GM21528 (cell line): Measurements from ENCODE around the gene ABHD12.
"Not testable (repeated sequence)": the region's sequence is repeated elsewhere in the genome, so short reads cannot be mapped to it uniquely, and the experiment has no call there.

Experiments
- ATAC-seq: cut with Tn5 transposase; IDR thresholded peaks from one replicate; pipeline ENCODE4 v1.9.1; 2021; ENCODE audit warnings: mild to moderate bottlenecking, moderate library complexity; ENCODE audit not compliant: unreplicated experiment, low FRiP score

The ABHD12 gene

GRCh38 chr20:25390538-25391528 lies at the start of gene ABHD12:
TSS of gene ABHD12 (minus strand) at chr20:25390835. CDS start at chr20:25390703, 132 bp downstream.
- ATAC-seq = peak; percentile 88

- no peak for ATAC-seq
These were observed 48.7 kb upstream of the ABHD12 start for GRCh38 chr20:25439328-25439727.

GRCh38 chr20:25437153-25437581 lies 46.5 kb upstream of the ABHD12 start:
- ATAC-seq = no peak

- no peak for ATAC-seq
These were observed 33.9 kb upstream of the ABHD12 start for GRCh38 chr20:25424536-25424935.

GRCh38 chr20:25422032-25422431 lies 31.4 kb upstream of the ABHD12 start:
- no peak for ATAC-seq

- no peak for ATAC-seq
These were observed 30.5 kb upstream of the ABHD12 start for GRCh38 chr20:25421102-25421501.

GRCh38 chr20:25418776-25419175 lies 28.1 kb upstream of the ABHD12 start:
- no peak for ATAC-seq

GRCh38 chr20:25408890-25409289 lies 18.3 kb upstream of the ABHD12 start:
- no peak for ATAC-seq

GRCh38 chr20:25408170-25408547 lies 17.5 kb upstream of the ABHD12 start:
- no peak for ATAC-seq

- peak; percentile 83 for ATAC-seq
These were observed 16.9 kb upstream of the ABHD12 start, which contains the start of gene GINS1 for GRCh38 chr20:25407311-25408169. TSS of gene GINS1 (plus strand) at chr20:25407673. CDS start at chr20:25407821, 148 bp downstream.

- no peak for ATAC-seq
These were observed 11.9 kb upstream of the ABHD12 start for GRCh38 chr20:25402583-25402982.

- not testable (repeated sequence) for ATAC-seq
These were observed 9.7 kb upstream of the ABHD12 start for GRCh38 chr20:25400291-25400732.

- ATAC-seq = no peak
These were observed 8.4 kb upstream of the ABHD12 start for GRCh38 chr20:25399037-25399430.

GRCh38 chr20:25398376-25399036 lies 7.9 kb upstream of the ABHD12 start:
- no peak for ATAC-seq

GRCh38 chr20:25397821-25398220 lies 7.2 kb upstream of the ABHD12 start:
- ATAC-seq = no peak

GRCh38 chr20:25397096-25397495 lies 6.5 kb upstream of the ABHD12 start:
- no peak for ATAC-seq

GRCh38 chr20:25394996-25395395 lies 4.4 kb upstream of the ABHD12 start:
- ATAC-seq = no peak

GRCh38 chr20:25394276-25394675 lies 3.6 kb upstream of the ABHD12 start:
- ATAC-seq = no peak

GRCh38 chr20:25389858-25390537 lies 637 bp downstream of the ABHD12 start:
- ATAC-seq = peak; percentile 32

GRCh38 chr20:25389401-25389857 lies 1.2 kb downstream of the ABHD12 start:
- no peak for ATAC-seq
